Heart right ventricle (tissue), 16 donors: ENCODE results near the gene RIOK2. TPM values are rescaled to one million over a fixed set of nuclear protein-coding genes. Genes with fewer than 3 reads are reported as not detected.

Experiments used
- ATAC-seq, 8 donors: fragments of 200-7000 bp; cut with Tn5 transposase; one replicate each; pipeline ENCODE4 v1.9.1; 2020; ENCODE audit warnings: mild to moderate bottlenecking in 8 of 8, moderate library complexity in 8 of 8, moderate number of reproducible peaks in 1 of 8
- DNase-seq, 2 donors: peaks; one replicate each; pipeline ENCODE4 v3.0.0-alpha.2; 2020
- H3K27ac ChIP-seq, 10 donors: fragments of 200-600 bp; sonication (generic) in 2 of 10; one replicate each; pipeline versions ENCODE4 v1.5.0 to v1.8.0; 2020 to 2022; ENCODE audit warnings: mild to moderate bottlenecking in 3 of 10
- H3K27me3 ChIP-seq, 7 donors: fragments of 200-600 bp; one replicate each; pipeline ENCODE4 v1.8.0; 2021 to 2022; ENCODE audit warnings: mild to moderate bottlenecking in 2 of 7
- H3K36me3 ChIP-seq, 9 donors: fragments of 200-600 bp; sonication (generic) in 1 of 9; one replicate each; pipeline versions ENCODE4 v1.5.0 to v1.8.0; 2020 to 2022; ENCODE audit warnings: mild to moderate bottlenecking in 2 of 9
- H3K4me1 ChIP-seq, 9 donors: fragments of 200-600 bp; sonication (generic) in 1 of 9; one replicate each; pipeline versions ENCODE4 v1.5.0 to v1.8.0; 2020 to 2022; ENCODE audit warnings: mild to moderate bottlenecking in 4 of 9
- H3K4me3 ChIP-seq, 10 donors: fragments of 200-600 bp; sonication (generic) in 2 of 10; one replicate each; pipeline versions ENCODE4 v1.5.0 to v1.8.0; 2020 to 2022; ENCODE audit warnings: mild to moderate bottlenecking in 7 of 10, moderate library complexity in 2 of 10
- H3K9me3 ChIP-seq, 11 donors: fragments of 200-600 bp in 10 of 11; sonication (generic) in 2 of 11; one replicate each; pipeline versions ENCODE4 v1.5.0 to v1.8.0; 2013 to 2022; ENCODE audit warnings: mild to moderate bottlenecking in 2 of 11, control low read depth in 1 of 11, moderate library complexity in 1 of 11
- CTCF ChIP-seq, 9 donors: fragments of 200-600 bp; sonication (generic) in 2 of 9; IDR thresholded peaks; one replicate each; pipeline versions ENCODE4 v1.5.0 to v1.8.0; 2021 to 2022; ENCODE audit warnings: antibody characterized with exemption in 9 of 9, mild to moderate bottlenecking in 5 of 9, moderate library complexity in 1 of 9
- WGBS, 2 donors: extraction: QIAGEN DNeasy Blood & Tissue Kit; methylation state at CpG; one replicate each; pipeline ENCODE4 v1.1.7; 2013; ENCODE audit warnings: inconsistent platforms in 1 of 2; 5-methylcytosine and 5-hydroxymethylcytosine counted together
- intact Hi-C, 10 donors: fragments of 100-400 bp; cut with DNase I; formaldehyde crosslinking; loops; one replicate each; pipeline versions ENCODE4 v1.11.1 to v1.14.2; 2022
- polyA plus RNA-seq, 2 donors: library from polyadenylated mRNA; stranded (reverse); fragments of 200-250 nt; gene quantifications; one replicate each; pipeline ENCODE4 v1.2.3, GENCODE V29; 2013
- total RNA-seq, 10 donors: library from RNA; stranded (reverse); fragmentation: NEBNext Ultra II Directional in 3 of 10; extraction: Animal tissue kit (Norgen Biotek cat#: 25700) in 3 of 10; gene quantifications; one replicate each; pipeline versions ENCODE4 v1.2.1 to v1.2.4, GENCODE V29; 2021 to 2023
- donor health status: Arrhythmogenic right ventricular cardiomyopathy.
- donor health status: ischemic (EF 13 %, LVEDD 7.1; RV severe dilation, severe dysfunction).
- donor health status: healthy with polysubstance abuse.
- donor health status: DM: no; HTN: yes; CAD: no.
- donor health status: DM: no; HTN: no; CAD: no.
- donor health status: ischemic (EF 25% LVEDD 6.9; RV normal size, moderate dysfunction).
- donor health status: ischemic (EF 25% LVEDD 5.7; RV mildly dilated, moderate dysfunction).
- donor health status: healthy.
- donor health status: DM: yes; HTN: yes; CAD: no.
- donor health status: Ischemic cardiomyopathy.
- donor health status: ischemic (EF 35%, LVEDD 5.7; RV mildly dilated, moderate dysfunction).
- donor health status: nonischemic (EF 11% LVEDD 7.7; RV severe dilation, severe dysfunction).
- donor health status: DM: yes; HTN: yes; CAD: no.
- donor health status: PGD.
- donor health status: ischemic (EF 29% LVEDD 5.4; RV normal size, mild dysfunction).
- donor health status: nonischemic (EF 23%, LVEDD 6.1; RV moderate dilation, normal function).

RIOK2 gene
- total and polyA plus RNA-seq, 12 donors, result 7.9 to 24.5 (median 19.7) TPM

- Histone ChIP-seq H3K27ac (no peak overlapping the region), H3K9me3 (no peaks in the 10 kb centered on the region), H3K4me1 (peaks cover 0 to 22% (median 8%) of the 10 kb centered on the region in 9 donors), H3K36me3 (no peaks in the 10 kb centered on the region), H3K4me3 (no peak overlapping the region), H3K27me3 (no peaks in the 10 kb centered on the region)
- DNase-seq (no peak), ATAC-seq (no peak)
- intact Hi-C loops, result no loop called here
- WGBS, 2 donors, result 67 to 68% methylated on average over 2 of the region's 2 CpGs
- TF ChIP-seq CTCF (IDR thresholded peaks at IDR 0.05), result no peak
These were observed 58.7 kb downstream of the RIOK2 start for GRCh38 chr5:97124335-97124734.

- no peak for ATAC-seq
- 91 to 95% methylated on average over 5 of the region's 5 CpGs for WGBS, 2 donors
- TF ChIP-seq CTCF (IDR thresholded peaks at IDR 0.05), result no peak
These were observed 61.2 kb downstream of the RIOK2 start for GRCh38 chr5:97121848-97122247.

DNA sequence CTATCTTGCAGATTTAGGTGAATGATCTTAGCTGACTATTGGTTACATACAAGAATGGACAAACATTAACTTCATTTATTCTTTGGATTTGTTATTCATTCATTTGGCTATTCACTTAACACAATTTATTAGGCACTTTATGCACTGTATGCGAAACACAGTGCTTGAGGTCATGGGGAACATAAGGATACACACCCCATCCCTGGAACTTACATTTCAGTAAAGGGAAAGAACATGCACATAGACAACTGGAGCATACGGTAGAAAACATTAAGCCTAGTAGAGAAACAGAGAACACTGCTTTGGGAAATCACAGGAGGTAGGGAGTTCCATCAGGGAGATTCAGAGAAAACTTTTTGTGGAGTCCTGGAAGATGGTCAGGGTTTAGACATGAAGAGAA lies 62.9 kb downstream of the RIOK2 start:
- ATAC-seq (no peak), DNase-seq (no peak)
- no peak for TF ChIP-seq CTCF (IDR thresholded peaks at IDR 0.05)
- intact Hi-C loops, result no loop called here
- Histone ChIP-seq H3K27me3 (no peaks in the 10 kb centered on the region), H3K4me1 (peaks cover 0 to 14% (median 0%) of the 10 kb centered on the region in 9 donors), H3K27ac (no peak overlapping the region), H3K4me3 (no peak overlapping the region), H3K36me3 (no peaks in the 10 kb centered on the region), H3K9me3 (no peaks in the 10 kb centered on the region)
- 68 to 71% methylated on average over 2 of the region's 2 CpGs for WGBS, 2 donors

More at GRCh38 chr5:97121848-97122247, 61.2 kb downstream of the RIOK2 start:
- no peak for DNase-seq
- Histone ChIP-seq H3K27me3 (no peaks in the 10 kb centered on the region), H3K36me3 (no peaks in the 10 kb centered on the region), H3K27ac (no peak overlapping the region), H3K9me3 (no peaks in the 10 kb centered on the region), H3K4me3 (no peak overlapping the region), H3K4me1 (peaks cover 0 to 4% (median 0%) of the 10 kb centered on the region in 9 donors)
- intact Hi-C loops, result no loop called here

DNA sequence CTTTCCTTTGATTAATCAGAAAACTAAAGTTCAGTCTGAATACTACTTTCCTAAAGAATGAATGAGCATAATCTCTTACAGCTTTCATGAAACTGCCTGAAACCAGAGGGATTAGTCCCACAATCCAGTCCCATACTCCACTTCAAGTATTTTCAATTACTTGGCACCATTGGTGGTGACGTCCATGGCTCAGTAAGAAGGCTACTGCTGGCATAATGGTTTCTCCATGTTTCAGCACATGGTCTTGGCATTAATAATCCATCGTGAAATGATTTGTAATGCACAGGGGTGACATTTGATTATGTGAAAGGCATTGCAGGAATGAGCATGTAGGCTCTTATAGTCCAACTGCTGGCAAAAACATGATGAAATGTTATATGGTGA lies 64.0 kb downstream of the RIOK2 start:
- Histone ChIP-seq H3K9me3 (no peaks in the 10 kb centered on the region), H3K4me3 (no peak overlapping the region), H3K27me3 (no peaks in the 10 kb centered on the region), H3K27ac (no peak overlapping the region), H3K36me3 (no peaks in the 10 kb centered on the region), H3K4me1 (peaks cover 0 to 12% (median 0%) of the 10 kb centered on the region in 9 donors)
- ATAC-seq (no peak), DNase-seq (no peak)
- TF ChIP-seq CTCF (IDR thresholded peaks at IDR 0.05), result no peak
- intact Hi-C loops, result no loop called here
- 79 to 89% methylated on average over 2 of the region's 2 CpGs for WGBS, 2 donors
